Mucosa of gallbladder (tissue), 1 donor: Measurements from ENCODE around the gene HOXA4. TPM values are rescaled to one million over a fixed set of nuclear protein-coding genes. Genes with fewer than 3 reads are reported as not detected.

Experiments used
- DNase-seq: peaks from one replicate; pipeline ENCODE4 v3.0.0-alpha.2; 2020; ENCODE audit warnings: low spot score
- total RNA-seq: library from RNA; stranded (reverse); gene quantifications from one replicate; pipeline ENCODE4 v1.2.1, GENCODE V29; 2021
- donor health status: DM: no; HTN: no; CAD: no.

Gene HOXA4
- total RNA-seq, 1 donor from 2014 or later, result 2.3 TPM

GRCh38 chr7:27094304-27095049 lies 36.1 kb downstream of the HOXA4 start:
- DNase-seq, result no peak

- DNase-seq, result no peak
Measured at GRCh38 chr7:27093184-27093895, 37.2 kb downstream of the HOXA4 start.

DNA sequence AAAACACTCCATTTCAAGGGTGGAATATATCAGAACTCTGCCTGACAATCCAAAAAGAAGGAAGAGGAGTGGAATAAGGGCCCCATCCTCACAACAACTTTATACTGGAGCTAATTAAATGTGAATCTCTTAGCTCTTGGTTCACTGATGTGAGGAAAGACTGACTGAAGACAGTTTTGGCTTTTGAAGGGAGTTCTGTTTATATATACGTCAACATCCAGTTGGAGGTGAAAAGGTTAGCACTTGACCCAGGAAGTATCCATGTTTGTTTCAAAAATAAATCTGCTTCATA lies 37.8 kb downstream of the HOXA4 start:
- DNase-seq, result no peak

- no peak for DNase-seq
Measured at GRCh38 chr7:27091941-27092818, 38.4 kb downstream of the HOXA4 start.

DNA sequence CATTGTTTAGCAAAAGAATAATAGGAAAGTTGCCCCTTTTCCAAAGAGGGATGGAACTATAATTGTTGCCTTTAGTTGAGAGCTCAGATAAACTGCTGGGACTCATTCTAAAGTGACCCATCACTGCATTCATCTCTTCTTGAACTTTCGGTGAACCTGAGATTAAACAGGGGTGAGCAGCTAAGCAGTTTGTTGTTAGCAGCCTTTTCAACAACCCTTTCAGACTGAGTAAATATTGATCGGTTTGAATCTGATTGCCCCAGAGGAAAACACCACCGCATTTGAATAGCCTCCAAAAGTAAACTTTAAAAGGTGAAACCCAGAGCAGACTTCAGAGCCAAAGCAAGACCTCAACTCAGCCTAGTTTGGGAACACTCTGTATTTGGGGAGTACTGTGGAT lies 39.5 kb downstream of the HOXA4 start:
- DNase-seq, result no peak

- DNase-seq, result no peak
Measured at GRCh38 chr7:27088002-27088922, 42.3 kb downstream of the HOXA4 start.

GRCh38 chr7:27083646-27084045 lies 46.9 kb downstream of the HOXA4 start:
- DNase-seq, result no peak

DNA sequence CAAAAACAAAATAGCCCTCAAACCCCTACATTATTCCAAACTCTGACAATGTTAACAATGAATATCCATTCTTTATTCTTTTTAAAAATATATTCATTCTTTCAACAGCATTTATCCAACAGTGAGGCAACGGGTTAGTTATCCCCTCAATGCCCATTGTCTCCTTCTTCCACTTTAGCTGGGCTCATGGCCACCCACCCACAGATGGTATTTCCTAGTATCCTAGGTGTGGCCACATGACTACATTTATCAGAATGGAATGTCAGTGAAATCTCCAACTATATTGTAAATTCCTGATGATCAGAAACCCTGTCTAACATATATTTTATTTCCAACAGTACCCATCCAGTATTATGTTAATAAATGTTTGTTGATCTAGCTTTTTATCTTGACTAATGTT lies 48.4 kb downstream of the HOXA4 start:
- no peak for DNase-seq

DNA sequence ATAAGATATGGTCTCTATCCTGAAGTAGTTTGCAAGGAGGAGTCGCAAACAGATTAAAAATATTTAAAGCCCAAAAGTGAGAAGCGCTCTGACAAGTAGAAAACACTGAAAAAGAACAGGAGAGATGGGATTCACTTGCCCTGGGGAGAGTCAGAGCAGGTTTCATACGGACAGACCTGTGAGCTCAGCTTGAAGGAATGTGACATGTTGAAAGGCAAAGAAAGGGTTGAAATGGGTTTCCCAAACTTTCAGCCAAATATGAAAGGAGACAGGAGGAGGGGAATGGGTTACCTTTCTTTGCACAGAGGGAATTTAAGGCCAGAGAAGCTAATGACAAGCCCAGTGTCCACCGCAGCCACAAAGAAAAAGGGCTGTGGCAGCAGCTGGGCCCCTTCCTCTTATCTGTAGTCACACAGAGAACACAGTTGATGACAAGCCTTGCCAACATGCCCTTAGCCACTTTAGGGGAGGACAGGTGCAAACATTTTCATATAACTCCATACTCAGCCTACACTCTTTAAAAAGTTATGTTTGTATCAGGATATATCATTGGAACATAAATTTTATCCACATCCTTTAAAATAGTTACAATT lies 49.6 kb downstream of the HOXA4 start:
- no peak for DNase-seq

DNA sequence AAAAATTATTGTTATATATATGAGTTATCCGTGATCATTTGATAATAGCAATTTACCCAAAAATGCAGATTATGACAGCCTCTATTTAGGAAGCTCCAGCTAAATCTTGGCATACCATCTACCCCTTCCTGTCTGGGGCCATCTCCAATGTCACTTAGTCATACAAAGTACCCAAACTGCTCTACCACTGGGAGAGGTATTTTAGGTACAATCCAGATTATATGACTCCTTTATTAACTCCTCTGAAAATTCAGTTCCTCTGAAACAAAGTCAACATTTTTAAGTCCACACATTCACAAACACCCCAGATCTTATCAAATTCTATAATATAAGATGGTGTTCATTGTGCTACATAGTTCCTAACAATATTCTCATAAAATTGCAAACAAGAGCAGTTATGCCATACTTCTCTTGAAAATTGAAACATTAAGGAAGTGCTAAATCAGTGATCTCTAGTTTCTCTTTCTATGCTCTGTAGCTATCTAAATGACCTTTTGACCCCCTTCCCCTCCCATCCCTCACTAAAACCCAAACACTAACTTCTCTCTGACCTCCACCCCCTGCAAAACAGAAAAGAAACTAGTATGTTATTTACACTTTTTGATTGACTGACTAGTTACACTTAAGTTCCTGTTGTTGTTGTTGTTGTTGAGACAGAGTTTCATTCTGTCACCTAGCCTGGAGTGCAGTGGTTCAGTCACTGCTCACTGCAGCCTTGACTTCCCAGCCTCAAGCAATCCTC lies 51.2 kb downstream of the HOXA4 start:
- no peak for DNase-seq

DNA sequence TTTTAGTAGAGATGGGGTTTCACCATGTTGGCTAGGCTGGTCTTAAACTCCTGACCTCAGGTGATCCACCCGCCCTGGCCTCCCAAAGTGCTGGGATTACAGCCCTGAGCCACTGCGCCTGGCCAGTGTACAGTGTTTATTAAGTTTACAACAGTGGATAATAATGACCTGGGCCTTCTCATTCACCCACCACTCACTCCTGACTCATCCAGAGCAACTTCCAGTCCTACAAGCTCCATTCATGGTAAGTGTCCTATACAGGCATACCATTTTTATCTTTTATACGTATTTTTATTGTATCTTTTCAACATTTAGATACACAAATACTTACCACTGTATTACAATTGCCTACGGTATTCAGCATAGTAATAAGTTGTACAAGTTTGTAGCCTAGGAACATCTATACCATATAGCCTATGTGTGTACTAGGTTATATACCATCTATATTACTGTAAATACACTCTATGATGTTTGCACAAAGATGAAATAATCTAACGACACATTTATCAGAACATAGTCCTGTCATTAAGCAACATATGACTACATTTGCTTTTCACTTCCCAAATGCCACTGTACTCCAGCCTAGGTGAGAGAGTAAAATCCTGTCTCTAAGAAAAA lies 51.8 kb downstream of the HOXA4 start:
- no peak for DNase-seq

Other genes starting within 250 kb of the HOXA4 start
- 0.40 TPM for gene HOXA1, start 34.8 kb downstream of the HOXA4 start, total RNA-seq
- gene HOXA2, start 28.1 kb downstream of the HOXA4 start, total RNA-seq, result 0.52 TPM
- gene HOXA5, start 12.9 kb upstream of the HOXA4 start, total RNA-seq, result 0.81 TPM
- 0.29 TPM for gene HOXA6, start 17.0 kb upstream of the HOXA4 start, total RNA-seq
- 1.8 TPM for gene HOXA3, start 21.8 kb upstream of the HOXA4 start, total RNA-seq
- gene HOXA7, start 25.9 kb upstream of the HOXA4 start, total RNA-seq, result not detected
- gene HOXA9, start 34.8 kb upstream of the HOXA4 start, total RNA-seq, result 0.17 TPM
- gene HOXA10, start 43.6 kb upstream of the HOXA4 start, total RNA-seq, result 0.12 TPM
- gene HOXA11, start 54.5 kb upstream of the HOXA4 start, total RNA-seq, result not detected
- gene HOXA13, start 69.3 kb upstream of the HOXA4 start, total RNA-seq, result 0.06 TPM
- gene EVX1, start 112.0 kb upstream of the HOXA4 start, total RNA-seq, result not detected